Measurements from ENCODE around the gene BTN1A1.
"Not testable (repeated sequence)": the region's sequence is repeated elsewhere in the genome, so short reads cannot be mapped to it uniquely, and the experiment has no call there.

Gene BTN1A1

DNA sequence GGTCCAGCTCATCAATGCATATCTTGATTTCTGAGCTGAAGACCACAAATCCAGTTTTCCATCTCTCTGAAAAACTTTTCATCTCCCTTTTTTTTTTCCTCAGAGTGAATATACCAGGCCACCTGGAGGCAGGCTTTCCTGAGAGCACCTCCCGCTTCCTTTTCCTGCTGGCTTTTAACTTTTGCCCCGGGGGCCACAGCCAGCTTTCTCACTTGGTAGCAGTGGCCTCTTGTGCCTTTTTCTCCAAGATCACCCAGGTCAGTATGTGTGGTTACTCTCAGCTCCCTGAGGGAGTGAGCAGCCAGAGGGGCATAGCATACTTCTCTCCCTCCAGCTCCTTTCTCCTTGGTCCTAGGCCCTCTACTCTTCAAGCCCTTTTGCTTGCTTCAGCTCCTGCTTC is at the start of gene BTN1A1:
TSS of gene BTN1A1 (plus strand) at position 202 of the 400 bp plus-strand sequence. CDS start 984 bp downstream, outside the sequence.
- no peak for DNase-seq

- DNase-seq = no peak
Observed at GRCh38 chr6:26452631-26453235, 47.4 kb upstream of the BTN1A1 start.

- DNase-seq = no peak
Observed at GRCh38 chr6:26454631-26455030, 45.5 kb upstream of the BTN1A1 start.

DNA sequence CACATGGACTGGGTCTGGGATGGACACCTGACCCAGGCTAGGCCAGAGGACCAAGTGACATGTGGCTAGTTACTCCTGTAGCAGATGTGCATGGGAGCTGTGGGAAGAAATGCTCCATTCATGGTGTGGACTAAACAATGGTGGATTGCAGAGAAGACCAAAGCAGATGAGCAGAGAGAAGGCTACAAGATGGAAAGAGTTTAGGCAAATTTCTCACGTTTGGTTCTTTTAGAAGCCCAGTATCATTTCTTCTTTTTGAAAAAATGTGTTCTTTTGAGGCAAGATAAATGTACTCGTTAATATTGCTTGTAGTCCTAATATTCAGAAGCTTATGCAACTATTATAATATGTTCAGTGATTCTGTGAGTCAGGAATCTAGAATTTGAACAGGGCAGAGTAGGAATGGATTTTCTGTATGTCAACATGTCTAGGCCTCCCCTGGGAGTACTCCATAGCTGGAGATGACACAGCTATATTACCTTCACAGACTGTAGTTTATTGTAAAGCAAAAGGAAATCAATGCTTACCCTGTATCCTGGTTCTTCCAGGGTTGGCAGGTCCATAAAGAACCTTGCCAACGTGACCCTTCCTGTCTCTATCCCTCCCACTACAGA is 44.6 kb upstream of the BTN1A1 start:
- DNase-seq = no peak

DNA sequence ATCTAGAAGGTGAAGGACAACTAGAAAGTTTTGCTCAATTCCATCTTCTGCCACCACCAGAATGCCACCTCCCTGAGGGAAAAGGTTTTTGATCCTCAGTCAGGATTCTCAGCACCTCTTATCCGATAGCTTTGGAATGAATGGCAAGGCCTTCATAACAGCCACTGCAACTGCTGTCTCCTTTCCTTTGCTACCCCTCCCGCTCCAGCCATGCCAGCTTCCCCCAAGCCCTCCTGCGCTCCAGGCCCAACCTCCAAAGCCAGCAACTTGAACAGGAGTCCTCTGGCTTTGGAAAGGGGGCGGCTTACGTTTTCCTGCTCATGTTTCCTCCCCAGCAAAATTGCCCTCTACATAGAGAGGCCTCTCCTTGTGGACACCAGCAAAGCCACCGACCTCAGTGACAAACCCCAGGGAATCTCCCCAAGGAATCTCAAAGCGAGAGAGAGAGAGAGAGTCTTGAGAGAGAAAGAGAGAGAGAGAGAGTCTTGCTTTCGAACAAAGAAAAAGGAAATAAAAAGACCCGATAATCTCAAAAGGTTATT is 42.8 kb upstream of the BTN1A1 start:
- DNase-seq = no peak

DNA sequence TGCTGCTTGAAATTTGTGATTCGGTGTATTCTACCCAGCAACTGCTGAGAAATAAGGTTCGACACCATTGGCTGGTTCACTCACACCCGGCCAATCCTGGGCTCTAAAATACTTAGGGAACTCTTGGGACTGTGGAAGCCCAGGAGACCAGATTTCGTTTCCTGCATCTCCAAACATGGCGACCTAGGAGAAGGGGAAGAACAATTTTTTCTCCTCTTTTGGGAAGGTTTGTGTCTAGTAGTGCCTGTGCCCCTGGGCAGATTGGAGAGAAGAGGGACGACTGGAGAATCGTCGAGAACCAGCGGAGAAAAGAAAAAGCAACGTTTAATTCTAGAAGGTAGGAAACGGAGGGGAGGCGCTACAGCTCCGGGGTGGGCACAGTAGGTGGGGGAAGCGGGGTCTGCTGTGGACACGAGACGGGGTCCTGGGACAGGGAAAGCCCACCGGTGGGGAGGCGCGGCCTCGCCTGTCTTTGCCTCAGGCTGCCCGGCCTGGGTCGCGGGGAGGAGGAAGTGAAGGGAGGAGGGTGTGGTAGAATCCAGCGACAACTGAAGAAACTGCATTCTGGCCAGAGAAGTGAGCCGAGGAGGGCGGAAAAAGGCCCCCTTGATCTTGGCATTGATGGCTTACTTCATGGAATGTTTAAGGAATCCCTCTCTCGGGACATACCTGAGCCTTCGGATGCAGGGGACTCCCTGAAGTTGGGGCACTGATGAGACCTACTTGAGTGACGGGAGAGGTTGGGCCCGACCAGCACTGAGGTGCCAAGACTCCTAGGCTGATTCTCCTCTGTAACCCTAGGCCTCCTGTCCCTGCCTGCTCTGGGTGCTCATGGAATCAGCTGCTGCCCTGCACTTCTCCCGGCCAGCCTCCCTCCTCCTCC is 42.1 kb upstream of the BTN1A1 start, which contains the start of gene BTN2A1:
TSS of gene BTN2A1 (plus strand) at position 150 of the 883 bp plus-strand sequence. CDS start at position 832, 682 bp downstream.
- DNase-seq = peak; percentile 82

DNA sequence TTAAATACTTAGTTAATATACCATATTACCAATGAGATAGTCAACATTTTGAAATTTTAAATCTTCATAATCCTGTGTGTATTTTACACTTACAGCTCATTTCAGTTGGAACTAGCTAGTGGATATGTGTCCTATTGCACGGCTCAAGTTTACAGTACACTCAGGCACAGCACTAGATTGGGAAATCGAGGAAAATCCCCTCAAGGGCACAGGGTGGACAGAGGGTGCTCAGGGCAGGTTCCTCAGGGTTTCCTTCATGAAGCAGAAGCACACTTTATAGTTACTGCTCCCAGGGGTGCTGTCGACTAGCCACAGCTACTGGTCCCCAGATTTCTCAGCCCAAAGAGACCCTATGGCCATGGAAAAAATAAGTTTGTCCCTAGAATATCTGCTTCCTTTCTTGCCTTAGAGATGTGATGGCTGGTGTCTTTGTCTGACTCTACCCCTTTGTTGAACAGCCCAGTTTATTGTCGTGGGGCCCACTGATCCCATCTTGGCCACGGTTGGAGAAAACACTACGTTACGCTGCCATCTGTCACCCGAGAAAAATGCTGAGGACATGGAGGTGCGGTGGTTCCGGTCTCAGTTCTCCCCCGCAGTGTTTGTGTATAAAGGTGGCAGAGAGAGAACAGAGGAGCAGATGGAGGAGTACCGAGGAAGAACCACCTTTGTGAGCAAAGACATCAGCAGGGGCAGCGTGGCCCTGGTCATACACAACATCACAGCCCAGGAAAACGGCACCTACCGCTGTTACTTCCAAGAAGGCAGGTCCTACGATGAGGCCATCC is 40.9 kb upstream of the BTN1A1 start:
- no peak for DNase-seq

DNA sequence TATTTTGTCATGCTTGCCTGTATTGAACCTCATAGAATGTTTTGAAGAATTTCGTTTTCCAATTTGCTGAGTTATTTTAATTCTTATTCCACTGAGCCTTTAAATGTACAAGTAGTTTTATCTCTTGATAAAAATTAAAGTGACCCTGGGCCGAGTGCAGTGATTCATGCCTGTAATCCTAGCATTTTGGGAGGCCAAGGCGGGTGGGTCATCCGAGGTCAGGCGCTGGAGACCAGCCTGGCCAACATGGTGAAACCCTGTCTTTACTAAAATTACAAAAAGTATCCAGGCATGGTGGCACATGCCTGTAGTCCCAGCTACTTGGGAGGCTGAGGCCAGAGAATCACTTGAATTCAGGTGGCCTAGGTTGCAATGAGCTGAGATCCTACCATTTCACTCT is 38.8 kb upstream of the BTN1A1 start:
- not testable (repeated sequence) for DNase-seq

DNA sequence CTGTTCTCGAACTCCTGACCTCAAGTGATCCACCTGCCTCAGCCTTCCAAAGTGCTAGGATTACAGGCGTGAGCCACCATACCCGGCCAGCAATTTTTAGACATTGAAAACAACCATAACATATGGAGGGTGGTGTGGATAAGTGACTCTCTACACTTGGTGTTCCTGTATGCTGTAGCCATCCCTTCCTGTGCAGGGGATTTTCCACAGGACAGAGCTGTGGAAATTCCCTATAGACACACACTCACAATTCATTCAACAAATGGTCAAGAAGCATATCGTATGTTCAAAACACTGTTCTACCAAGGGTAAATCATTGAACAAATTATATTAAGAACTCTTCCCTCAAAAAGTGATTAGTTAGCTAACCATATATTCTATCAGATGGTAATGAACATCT is 36.1 kb upstream of the BTN1A1 start:
- DNase-seq = no peak

- no peak for DNase-seq
Observed at GRCh38 chr6:26464416-26465131, 35.5 kb upstream of the BTN1A1 start.

- DNase-seq = no peak
Observed at GRCh38 chr6:26465776-26466175, 34.3 kb upstream of the BTN1A1 start.

DNA sequence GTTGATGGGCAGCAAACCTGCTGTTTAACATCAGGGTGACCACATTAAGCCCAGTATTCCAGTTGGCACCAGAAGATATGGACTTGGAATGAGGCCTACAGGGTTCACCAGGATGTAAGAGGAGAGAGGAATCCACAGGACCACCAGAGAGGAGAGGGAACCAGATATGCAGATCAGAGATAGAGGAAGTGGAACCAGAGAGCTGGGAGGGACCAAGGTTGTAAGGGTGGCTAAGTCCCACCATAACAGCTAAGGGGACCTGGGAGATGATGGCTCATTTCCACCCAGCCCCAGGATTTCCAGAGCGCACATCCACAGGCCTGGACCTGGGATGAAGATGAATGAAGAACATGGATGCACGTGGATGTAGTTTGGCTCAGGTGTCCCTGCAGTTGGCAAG is 31.3 kb upstream of the BTN1A1 start:
- no peak for DNase-seq

DNA sequence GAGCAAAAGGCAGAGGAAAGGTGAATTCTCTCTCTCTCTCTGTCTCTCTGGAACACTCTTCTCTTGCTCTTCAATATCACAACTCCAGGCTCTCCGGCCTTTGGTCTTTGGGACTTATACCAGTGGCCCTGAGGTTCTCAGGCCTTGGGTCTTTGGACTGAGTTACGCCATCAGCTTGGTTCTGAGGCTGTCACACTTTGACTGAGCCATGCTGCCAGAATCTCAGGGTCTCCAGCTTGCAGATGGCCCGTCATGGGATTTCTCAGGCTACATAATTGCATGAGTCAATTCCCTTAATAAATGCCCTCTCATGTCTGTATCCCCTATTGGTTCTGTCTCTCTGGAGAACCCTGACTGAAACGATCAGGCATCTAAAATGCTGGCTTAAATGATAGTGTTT is 29.5 kb upstream of the BTN1A1 start:
- no peak for DNase-seq

- no peak for DNase-seq
Observed at GRCh38 chr6:26471970-26472369, 28.1 kb upstream of the BTN1A1 start.

DNA sequence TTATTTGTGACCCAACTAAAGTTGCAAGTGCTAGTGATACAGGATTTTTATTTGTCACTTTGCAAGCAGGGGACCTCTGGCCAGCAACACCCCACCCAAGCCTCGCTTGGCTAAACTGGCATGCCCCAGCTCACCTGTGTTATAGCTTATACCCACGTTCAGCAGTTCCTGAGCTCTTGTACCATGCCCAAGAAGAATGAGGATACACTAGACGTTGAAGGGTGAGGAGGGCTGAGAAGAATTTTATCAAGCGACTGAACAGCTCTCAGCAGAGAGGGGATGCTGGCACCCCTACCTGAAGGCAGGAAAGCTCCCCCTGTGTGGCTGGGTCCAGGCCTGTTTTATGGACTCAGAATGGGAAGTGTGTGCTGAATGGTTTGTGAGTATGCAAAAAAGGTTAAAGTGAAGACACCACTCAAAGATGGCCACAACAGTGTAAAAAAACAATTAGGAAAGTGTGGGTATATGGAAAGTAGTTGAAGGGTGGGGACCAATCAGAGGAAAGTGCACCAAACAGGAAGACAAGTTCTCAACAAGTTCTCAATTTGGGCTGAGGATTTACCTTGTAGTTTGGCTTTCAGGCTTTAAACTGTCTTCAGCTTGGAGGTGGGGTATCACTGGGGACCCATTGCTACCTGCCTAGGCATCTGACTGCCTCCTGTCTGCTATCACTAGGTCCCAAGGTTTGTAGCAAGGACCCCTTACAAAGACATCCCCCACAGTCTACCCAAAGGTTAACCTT is 27.4 kb upstream of the BTN1A1 start:
- no peak for DNase-seq

DNA sequence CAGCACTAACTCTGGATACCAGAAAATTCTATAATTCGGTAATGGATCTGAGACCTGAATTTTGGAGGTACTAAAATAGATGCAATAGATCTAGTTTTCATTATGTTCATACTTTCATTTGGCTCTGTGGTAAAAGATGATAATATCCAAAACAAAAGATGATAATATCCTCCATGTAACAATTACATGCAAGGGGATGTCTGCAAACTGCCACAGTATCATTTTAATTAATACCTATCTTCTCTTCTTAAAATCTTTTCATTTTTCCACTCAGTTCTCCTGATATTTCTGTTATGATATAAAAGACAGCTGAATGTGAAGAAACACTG is 26.7 kb upstream of the BTN1A1 start:
- DNase-seq = no peak

GRCh38 chr6:26473758-26474438 is 26.2 kb upstream of the BTN1A1 start:
- peak; percentile 95 for DNase-seq

GRCh38 chr6:26474439-26474881 is 25.6 kb upstream of the BTN1A1 start:
- DNase-seq = no peak

DNA sequence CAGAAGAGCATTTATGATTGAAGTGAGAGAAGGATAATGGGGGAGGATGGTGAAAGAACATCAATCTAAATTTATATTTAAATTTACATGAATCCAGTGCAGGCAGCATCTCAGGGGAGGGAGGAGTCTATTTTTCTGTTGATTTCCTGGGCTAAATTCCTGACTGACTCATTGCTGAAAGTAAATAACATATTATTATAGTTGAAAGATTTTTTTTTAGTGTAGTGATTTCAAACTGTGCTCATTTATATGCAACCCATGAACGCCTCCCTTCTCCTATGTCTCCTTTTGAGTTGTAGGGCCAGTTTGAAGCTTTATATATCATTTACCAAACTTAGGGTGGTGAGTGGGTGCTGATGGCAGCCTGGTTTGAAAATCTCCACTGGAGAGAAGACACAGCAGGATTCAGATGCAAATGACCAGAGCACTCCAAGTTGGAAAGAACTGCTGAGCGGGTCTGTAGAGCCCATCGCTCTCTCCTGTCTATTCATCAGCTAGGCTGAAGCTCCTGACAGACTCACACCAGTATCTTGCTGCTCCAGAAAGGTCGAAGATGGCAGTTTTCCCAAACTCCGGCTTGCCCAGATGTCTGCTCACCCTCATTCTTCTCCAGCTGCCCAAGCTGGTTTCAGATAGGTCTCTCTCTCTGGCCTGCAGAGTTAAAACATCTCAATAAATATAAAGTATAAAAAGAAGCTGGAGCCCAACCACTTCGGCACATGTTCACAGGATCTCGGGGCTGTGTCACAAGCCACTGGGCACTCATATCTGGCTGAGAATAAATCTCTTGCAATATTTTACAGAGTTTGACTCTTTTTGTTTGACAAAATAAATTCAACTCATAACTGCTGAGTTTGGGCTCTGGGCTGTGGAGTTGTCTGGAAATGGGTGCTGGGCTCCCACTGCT is 24.0 kb upstream of the BTN1A1 start:
- no peak for DNase-seq

GRCh38 chr6:26476896-26477295 is 23.2 kb upstream of the BTN1A1 start:
- DNase-seq = no peak
